22Rv1 (cell line): Measurements from ENCODE around the gene MAP3K14.

Experiments used
- H3K27ac ChIP-seq: fragments of 450-650 bp; 2 replicates; pipeline ENCODE4 v1.5.1; 2017
- ZFX ChIP-seq: fragments of 450-650 bp; IDR thresholded peaks from 2 replicates; pipeline ENCODE4 v1.6.1; 2017; ENCODE audit warnings: antibody characterized with exemption, borderline replicate concordance
- TF ChIP-seq, protein P1 (sequence below): fragments of 450-650 bp; IDR thresholded peaks from 2 replicates; pipeline ENCODE4 v1.5.1; 2017; ENCODE audit warnings: mild to moderate bottlenecking

Gene MAP3K14

GRCh38 chr17:45238155-45238774 is 78.6 kb downstream of the MAP3K14 start:
- no peak overlapping the region for H3K27ac ChIP-seq
- TF ChIP-seq, protein P1, sequence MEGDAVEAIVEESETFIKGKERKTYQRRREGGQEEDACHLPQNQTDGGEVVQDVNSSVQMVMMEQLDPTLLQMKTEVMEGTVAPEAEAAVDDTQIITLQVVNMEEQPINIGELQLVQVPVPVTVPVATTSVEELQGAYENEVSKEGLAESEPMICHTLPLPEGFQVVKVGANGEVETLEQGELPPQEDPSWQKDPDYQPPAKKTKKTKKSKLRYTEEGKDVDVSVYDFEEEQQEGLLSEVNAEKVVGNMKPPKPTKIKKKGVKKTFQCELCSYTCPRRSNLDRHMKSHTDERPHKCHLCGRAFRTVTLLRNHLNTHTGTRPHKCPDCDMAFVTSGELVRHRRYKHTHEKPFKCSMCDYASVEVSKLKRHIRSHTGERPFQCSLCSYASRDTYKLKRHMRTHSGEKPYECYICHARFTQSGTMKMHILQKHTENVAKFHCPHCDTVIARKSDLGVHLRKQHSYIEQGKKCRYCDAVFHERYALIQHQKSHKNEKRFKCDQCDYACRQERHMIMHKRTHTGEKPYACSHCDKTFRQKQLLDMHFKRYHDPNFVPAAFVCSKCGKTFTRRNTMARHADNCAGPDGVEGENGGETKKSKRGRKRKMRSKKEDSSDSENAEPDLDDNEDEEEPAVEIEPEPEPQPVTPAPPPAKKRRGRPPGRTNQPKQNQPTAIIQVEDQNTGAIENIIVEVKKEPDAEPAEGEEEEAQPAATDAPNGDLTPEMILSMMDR = no peak
- TF ChIP-seq ZFX = no peak

GRCh38 chr17:45237686-45238085 is 79.1 kb downstream of the MAP3K14 start:
- TF ChIP-seq, protein P1 = no peak
- no peak for TF ChIP-seq ZFX
- H3K27ac ChIP-seq = no peak overlapping the region

GRCh38 chr17:45236282-45236606 is 80.6 kb downstream of the MAP3K14 start:
- no peak overlapping the region for H3K27ac ChIP-seq
- TF ChIP-seq, protein P1 = no peak
- no peak for TF ChIP-seq ZFX

- no peak overlapping the region for H3K27ac ChIP-seq
- no peak for TF ChIP-seq ZFX
- TF ChIP-seq, protein P1 = peak; percentile 93
These were observed 81.2 kb downstream of the MAP3K14 start for GRCh38 chr17:45235416-45236281.

DNA sequence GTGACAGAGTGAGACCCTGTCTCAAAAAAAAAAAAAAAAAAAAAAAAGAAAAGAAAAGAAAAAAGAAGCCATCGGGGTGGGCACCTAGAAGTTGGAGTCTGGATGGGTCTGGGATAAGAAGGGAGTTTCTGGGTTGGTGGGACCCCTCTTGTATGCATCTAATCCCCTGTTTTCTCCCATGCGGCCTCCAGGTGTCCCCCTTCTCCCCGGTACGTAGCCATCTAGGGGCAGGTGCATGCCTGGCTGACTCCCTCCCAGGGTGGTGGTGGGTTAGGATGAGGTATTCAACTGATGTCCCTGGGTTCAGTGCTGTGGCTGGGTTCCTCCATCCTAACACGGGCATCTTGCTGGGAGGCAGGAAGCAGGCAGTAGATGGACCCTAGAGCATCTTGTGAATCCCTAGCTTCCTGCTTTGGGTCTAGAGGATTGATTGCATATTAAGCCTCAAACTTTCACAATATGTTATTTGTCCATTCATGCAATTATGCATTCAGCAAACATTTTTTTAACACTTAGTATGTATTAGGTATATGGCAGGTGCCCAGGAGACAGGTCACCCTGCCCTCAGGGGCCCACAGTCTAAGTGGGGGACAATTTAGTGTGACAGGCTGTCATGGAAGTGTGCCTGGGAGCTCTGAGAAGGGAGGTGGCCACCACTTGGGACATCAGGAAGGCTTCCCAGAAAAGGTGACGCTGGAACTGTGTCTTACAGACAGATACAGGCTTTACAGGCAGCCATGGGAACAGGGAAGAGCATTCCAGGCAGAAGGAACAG is 82.0 kb downstream of the MAP3K14 start:
- no peak for TF ChIP-seq ZFX
- TF ChIP-seq, protein P1 = no peak
- no peak overlapping the region for H3K27ac ChIP-seq

- no peak for TF ChIP-seq ZFX
- TF ChIP-seq, protein P1 = no peak
- no peak overlapping the region for H3K27ac ChIP-seq
These were observed 83.3 kb downstream of the MAP3K14 start for GRCh38 chr17:45233423-45233924.
